Measurements from ENCODE around the gene CHURC1. TPM values are rescaled to one million over a fixed set of nuclear protein-coding genes. Genes with fewer than 3 reads are reported as not detected.
A peak's percentile ranks its signal among the peaks of the same experiment; 100 is the strongest.

Gene CHURC1
- total RNA-seq: 10 to 100 TPM; 53.8 to 56.0 TPM

DNA sequence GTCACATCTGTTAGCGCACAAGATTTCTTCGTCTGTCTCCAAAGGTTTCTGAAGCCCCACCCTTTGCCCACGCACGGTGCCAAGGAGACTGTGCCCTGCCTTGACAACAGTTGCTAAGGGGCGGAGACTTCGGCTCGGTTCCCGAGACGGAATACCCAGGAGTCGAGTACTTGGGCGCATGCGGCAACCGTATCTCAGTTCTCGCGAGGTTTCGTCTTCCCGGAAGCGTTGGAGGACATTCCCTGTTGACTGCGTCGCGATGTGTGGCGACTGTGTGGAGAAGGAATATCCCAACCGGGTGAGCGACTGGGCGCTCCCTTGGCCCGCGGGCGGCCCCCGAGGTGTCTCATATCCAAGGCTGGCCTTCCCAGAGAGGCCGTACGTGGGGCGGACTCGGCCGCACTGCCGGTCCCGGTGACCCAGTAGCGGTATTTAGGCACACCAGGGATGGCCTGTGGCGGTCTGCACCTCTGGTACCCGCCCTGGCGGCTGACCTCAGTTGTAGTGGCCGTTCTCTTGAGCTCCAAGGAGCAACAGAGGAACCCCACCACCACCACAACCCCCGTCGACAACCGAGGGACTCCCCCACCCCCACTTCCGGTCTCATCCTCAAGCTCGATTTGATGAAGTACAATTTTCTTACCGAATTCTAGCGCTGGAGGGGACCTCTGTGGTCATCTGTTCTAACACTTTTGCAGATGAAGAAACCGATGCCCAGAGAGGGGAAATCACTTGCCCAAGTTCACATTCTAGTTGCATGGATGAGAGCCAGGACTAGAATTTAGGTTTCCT, at the start of gene CHURC1:
Gene CHURC1, plus strand, starts transcription at position 219 of the 792 bp plus-strand sequence. Its CDS starts 41 bp downstream, at position 260.
- no peaks in the 10 kb centered on the region for H3K27me3 Mint-ChIP-seq

DNA sequence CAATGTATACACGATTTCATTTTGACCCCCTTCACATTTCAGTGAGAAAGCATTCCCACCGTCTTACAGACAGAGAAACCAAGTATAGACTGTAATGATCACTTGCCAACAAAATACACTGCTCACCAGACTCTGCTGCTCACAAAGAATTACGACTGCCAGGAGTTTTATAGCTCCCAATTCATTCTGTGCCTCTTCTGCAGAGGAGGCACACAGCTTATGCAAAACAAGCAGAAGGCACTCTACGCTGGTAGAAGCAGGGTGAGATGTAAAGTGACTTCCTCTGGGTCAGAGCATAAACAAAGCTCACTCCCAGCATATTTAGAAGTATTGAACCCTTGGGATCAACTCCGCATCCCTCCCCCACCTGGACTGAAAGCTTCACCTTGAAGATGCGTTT, 49.1 kb upstream of the CHURC1 start:
- peaks cover 26% of the 10 kb centered on the region for H3K27me3 Mint-ChIP-seq
- H3K4me1 Mint-ChIP-seq: no peaks in the 10 kb centered on the region
- no peaks in the 10 kb centered on the region for H3K9me3 Mint-ChIP-seq
- H3K27ac Mint-ChIP-seq: no peak overlapping the region
- H3K4me3 Mint-ChIP-seq: no peak overlapping the region
- ATAC-seq (replicated peaks): no peak
- no peaks in the 10 kb centered on the region for H3K36me3 Mint-ChIP-seq (ENCODE audit: low read depth)

More for the DNA sequence above, at the start of gene CHURC1:
- Mint-ChIP-seq H3K36me3 (ENCODE audit: low read depth) (peaks cover 36% of the 10 kb centered on the region), H3K4me1 (peaks cover 27% of the 10 kb centered on the region), H3K4me3 (peak within 1 kb of the TSS; percentile 97), H3K27ac (peak within 1 kb of the TSS; percentile 94), H3K9me3 (no peaks in the 10 kb centered on the region)
- ATAC-seq (replicated peaks): peak; percentile 98

DNA sequence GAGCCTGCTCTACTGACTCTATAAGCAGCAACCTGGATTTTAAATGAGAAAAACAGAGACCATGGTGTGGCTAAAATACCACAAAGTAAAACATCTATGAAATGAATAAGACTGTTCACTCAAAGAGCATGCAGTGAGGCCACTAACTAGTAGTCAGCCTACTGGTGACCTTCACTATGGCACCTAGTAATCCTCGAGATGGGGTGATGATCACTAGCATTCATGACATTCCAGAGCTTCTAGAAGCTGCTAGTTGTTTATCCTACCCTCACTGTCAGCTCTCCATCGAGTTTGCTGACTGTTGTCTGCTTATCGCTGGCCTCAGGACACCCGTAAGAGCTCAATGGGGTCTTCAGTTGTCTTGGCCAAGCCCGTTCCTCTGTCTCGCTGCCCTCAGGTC, 48.3 kb upstream of the CHURC1 start:
- Mint-ChIP-seq H3K9me3 (no peaks in the 10 kb centered on the region), H3K27ac (no peak overlapping the region), H3K36me3 (ENCODE audit: low read depth) (no peaks in the 10 kb centered on the region), H3K4me3 (no peak overlapping the region), H3K4me1 (no peaks in the 10 kb centered on the region), H3K27me3 (peaks cover 26% of the 10 kb centered on the region)
- ATAC-seq (replicated peaks): no peak

DNA sequence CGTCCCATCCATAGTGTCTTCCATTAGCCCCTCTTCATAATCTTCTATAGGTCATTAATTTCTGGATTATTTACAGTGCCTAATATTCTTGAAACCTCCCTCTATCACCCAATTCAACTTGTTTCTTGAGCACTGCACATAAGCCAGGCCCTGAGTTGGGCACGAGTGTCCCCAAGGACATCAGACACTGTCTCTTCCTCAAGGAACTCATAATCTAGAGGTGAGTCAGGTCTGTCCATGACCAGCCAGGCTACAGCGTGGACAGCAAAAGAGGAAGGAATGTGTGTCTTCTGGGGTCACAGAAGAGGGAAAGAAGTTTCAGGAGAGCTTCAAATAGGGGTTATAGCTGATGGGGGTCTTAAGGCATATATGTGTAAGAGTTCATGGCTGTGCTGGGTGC, 47.1 kb upstream of the CHURC1 start:
- Mint-ChIP-seq H3K27ac (no peak overlapping the region), H3K4me1 (no peaks in the 10 kb centered on the region), H3K27me3 (peaks cover 29% of the 10 kb centered on the region), H3K9me3 (peaks cover 1% of the 10 kb centered on the region), H3K36me3 (ENCODE audit: low read depth) (no peaks in the 10 kb centered on the region), H3K4me3 (no peak overlapping the region)
- ATAC-seq (replicated peaks): no peak

DNA sequence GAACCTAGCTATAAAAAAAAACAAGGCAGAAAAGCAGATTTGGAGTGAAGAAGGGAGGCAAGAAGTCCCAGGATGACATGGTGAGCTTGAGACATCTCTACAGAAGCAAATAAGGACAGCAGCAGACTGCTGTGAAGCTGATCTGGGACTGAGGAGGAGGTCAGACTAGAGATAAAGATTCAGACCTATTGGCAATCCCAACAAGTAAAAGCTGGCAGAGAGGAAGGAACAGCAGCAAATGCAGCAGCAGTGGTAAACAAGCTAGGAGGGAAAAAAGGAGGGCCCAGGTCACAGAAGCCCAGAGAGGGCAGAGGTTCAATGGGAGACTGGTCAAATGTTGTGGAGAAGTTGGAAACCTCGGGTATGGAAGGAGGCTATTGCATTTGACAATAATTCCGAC, 45.9 kb upstream of the CHURC1 start:
- peaks cover 7% of the 10 kb centered on the region for H3K9me3 Mint-ChIP-seq
- no peaks in the 10 kb centered on the region for H3K4me1 Mint-ChIP-seq
- peaks cover 36% of the 10 kb centered on the region for H3K27me3 Mint-ChIP-seq
- H3K27ac Mint-ChIP-seq: no peak overlapping the region
- no peaks in the 10 kb centered on the region for H3K36me3 Mint-ChIP-seq (ENCODE audit: low read depth)
- no peak overlapping the region for H3K4me3 Mint-ChIP-seq
- no peak for ATAC-seq (replicated peaks)

- no peaks in the 10 kb centered on the region for H3K36me3 Mint-ChIP-seq (ENCODE audit: low read depth)
- no peak overlapping the region for H3K27ac Mint-ChIP-seq
- ATAC-seq (replicated peaks): no peak
- H3K4me3 Mint-ChIP-seq: no peak overlapping the region
- no peaks in the 10 kb centered on the region for H3K4me1 Mint-ChIP-seq
- peaks cover 36% of the 10 kb centered on the region for H3K27me3 Mint-ChIP-seq
- peaks cover 7% of the 10 kb centered on the region for H3K9me3 Mint-ChIP-seq
Observed at GRCh38 chr14:64868841-64869240, 45.4 kb upstream of the CHURC1 start.

- no peak for ATAC-seq (replicated peaks)
- H3K27ac Mint-ChIP-seq: no peak overlapping the region
- H3K9me3 Mint-ChIP-seq: peaks cover 7% of the 10 kb centered on the region
- no peaks in the 10 kb centered on the region for H3K36me3 Mint-ChIP-seq (ENCODE audit: low read depth)
- H3K4me3 Mint-ChIP-seq: no peak overlapping the region
- peaks cover 32% of the 10 kb centered on the region for H3K27me3 Mint-ChIP-seq
- no peaks in the 10 kb centered on the region for H3K4me1 Mint-ChIP-seq
Observed at GRCh38 chr14:64870160-64870559, 44.1 kb upstream of the CHURC1 start.

DNA sequence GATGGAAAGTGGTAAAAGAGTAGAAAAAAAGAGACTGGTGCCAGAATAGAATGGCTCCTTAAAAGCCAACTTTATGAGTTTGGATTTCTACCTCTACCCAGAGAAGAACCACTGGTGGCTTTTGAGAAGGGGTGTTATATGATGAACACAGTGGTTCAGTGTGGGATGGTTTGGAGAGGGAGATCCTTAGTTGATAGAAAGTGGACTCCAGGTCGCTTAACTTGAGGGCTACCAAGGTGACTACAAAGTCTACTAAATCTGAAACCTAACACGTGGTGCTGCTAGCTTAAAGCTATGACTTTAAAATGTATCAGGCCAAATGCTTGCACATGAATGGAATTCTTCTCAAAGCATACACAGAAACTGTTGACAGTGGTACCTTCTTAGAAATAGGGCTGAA, 42.9 kb upstream of the CHURC1 start:
- no peak for ATAC-seq (replicated peaks)
- H3K9me3 Mint-ChIP-seq: peaks cover 7% of the 10 kb centered on the region
- no peak overlapping the region for H3K4me3 Mint-ChIP-seq
- H3K4me1 Mint-ChIP-seq: no peaks in the 10 kb centered on the region
- H3K27me3 Mint-ChIP-seq: peaks cover 30% of the 10 kb centered on the region
- H3K27ac Mint-ChIP-seq: no peak overlapping the region
- no peaks in the 10 kb centered on the region for H3K36me3 Mint-ChIP-seq (ENCODE audit: low read depth)

DNA sequence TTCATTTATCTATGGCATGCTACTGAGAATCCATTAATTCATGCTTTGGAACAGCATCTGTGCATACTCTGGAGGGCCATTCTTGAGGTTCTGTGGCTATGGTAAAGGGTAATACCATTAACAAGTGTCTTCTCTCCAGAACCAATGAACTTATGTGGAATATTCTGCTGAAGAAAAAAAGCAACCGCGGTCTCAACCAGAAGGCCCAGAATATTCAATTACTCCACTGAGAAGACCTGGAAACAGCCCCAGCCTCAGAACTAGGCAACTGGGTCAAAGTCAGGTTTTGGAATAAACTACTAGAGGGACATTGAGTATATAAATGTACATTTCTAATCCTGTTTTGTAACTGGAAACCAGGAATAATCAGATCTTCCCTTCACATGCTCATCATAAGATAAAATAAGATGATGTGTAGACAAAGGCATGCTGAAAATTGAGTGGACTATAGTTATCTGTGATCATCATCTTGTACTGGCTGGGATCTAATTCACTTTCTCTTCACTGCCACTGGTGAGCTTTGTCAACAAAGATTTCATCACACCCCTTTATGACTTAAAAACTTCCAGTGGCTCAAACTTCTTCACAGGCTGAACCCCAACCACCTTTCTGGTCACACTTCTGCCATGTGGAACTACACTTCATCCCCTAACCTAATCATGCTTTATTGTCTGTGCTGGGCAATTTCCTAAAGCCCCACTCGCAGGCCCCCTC, 40.6 kb upstream of the CHURC1 start:
- H3K4me1 Mint-ChIP-seq: no peaks in the 10 kb centered on the region

GRCh38 chr14:64875350-64875749, 38.9 kb upstream of the CHURC1 start:
- H3K27ac Mint-ChIP-seq: no peak overlapping the region
- no peaks in the 10 kb centered on the region for H3K4me1 Mint-ChIP-seq
- H3K27me3 Mint-ChIP-seq: peaks cover 14% of the 10 kb centered on the region
- H3K4me3 Mint-ChIP-seq: no peak overlapping the region
- ATAC-seq (replicated peaks): no peak
- H3K36me3 Mint-ChIP-seq (ENCODE audit: low read depth): no peaks in the 10 kb centered on the region
- H3K9me3 Mint-ChIP-seq: peaks cover 7% of the 10 kb centered on the region

More for the DNA sequence above, 40.6 kb upstream of the CHURC1 start:
- Mint-ChIP-seq H3K4me3 (no peak overlapping the region), H3K9me3 (peaks cover 7% of the 10 kb centered on the region), H3K36me3 (ENCODE audit: low read depth) (no peaks in the 10 kb centered on the region), H3K27me3 (peaks cover 18% of the 10 kb centered on the region), H3K27ac (no peak overlapping the region)
- no peak for ATAC-seq (replicated peaks)

DNA sequence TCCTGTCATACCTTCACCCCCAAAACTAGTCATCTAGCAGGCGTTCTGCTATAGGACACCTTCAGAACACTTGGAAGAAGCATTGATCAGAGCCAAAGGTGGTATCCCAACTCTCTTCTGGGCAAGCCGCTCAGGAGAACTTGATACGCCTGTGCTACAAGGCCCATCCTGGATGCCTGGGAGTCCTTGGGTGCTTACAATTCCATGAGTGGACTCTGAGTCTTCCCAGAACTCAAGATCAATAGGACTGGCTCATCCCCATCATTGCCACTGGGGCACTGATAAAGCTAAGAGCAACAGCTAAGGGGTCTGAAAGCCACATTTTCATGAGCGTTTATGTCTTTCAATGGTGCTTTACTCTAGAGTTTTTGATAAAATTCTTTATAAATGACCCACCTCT, 36.4 kb upstream of the CHURC1 start:
- Mint-ChIP-seq H3K4me3 (no peak overlapping the region), H3K4me1 (no peaks in the 10 kb centered on the region), H3K36me3 (ENCODE audit: low read depth) (no peaks in the 10 kb centered on the region), H3K27me3 (peaks cover 14% of the 10 kb centered on the region), H3K27ac (no peak overlapping the region), H3K9me3 (no peaks in the 10 kb centered on the region)
- ATAC-seq (replicated peaks): no peak

DNA sequence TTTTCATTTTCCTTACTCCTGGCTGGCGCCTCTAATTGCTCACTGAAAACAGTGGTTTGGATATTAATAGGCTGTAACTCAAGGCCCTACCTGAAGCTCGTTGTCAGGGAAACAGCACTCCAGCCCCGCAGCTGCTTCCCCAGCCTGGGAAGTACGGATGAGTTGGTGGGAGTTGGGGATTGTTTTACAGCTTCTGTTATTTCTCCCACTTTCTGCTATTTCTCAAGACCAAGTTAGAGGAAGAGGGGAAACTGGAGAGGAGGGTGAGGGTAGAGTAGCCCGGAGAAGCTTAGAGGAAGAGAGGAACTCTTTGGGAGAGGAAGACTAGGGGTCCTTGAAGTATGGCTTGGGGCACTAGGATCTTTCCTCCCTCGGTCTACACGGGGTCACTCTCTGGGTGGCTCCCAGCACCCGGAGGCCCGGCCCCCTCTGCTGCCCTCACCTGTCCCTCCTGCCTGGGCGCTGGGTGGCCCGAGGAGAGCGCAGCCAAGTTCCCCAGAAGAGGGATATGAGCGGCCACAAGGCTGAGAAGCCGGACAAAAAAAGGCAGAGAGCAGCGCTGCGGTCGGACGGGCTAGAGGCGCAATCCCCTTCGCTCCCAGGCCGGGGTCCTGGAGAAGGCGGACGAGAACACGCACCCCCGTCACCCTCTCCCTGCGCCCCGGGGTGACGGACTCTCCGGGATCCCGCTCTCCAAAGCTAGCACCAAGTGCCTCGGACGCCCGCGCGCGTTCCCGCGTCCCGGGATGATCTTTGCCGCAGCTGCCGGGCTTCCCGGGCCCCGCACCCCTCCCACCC, 35.2 kb upstream of the CHURC1 start:
- H3K9me3 Mint-ChIP-seq: no peaks in the 10 kb centered on the region
- no peak for ATAC-seq (replicated peaks)

DNA sequence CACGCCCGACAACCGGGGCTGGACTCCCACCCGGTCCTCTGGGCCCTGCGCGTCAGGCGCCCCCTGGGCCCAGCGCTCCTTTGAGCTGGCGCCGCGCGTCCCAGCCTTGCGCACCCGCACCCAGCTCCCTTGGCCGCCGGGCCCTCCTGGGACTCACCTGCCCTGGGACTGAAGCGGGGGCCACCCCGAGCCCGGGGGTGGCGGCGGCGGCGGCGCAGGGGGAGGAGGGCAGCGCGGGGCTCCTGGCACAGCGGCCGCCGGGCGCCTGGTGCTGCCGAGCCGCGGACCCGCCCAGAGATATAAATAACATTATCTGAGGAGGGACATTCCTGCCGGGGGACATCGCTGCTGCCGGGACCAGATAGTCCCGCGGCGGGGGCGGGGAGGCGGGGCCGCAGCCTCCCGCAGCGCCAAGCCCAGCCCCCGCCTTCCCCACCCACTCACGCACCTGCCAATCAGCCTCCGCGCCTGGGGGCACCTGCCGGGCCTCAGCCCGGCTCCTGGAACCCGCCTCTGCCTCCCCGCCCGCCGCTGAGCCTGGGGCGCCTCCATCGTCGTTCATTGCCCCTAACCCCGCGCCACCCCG, 34.5 kb upstream of the CHURC1 start, which contains the start of gene SPTB:
Gene SPTB, minus strand, starts transcription at position 273 of the 586 bp plus-strand sequence. CDS start 56,813 bp downstream, outside the sequence.
- H3K36me3 Mint-ChIP-seq (ENCODE audit: low read depth): no peaks in the 10 kb centered on the region
- H3K9me3 Mint-ChIP-seq: no peaks in the 10 kb centered on the region
- peak within 1 kb of the TSS; percentile 81 for H3K4me3 Mint-ChIP-seq
- no peak within 1 kb of the TSS for H3K27ac Mint-ChIP-seq
- peaks cover 18% of the 10 kb centered on the region for H3K27me3 Mint-ChIP-seq
- ATAC-seq (replicated peaks): peak; percentile 76
- no peaks in the 10 kb centered on the region for H3K4me1 Mint-ChIP-seq

More for the DNA sequence above, 35.2 kb upstream of the CHURC1 start:
- H3K27me3 Mint-ChIP-seq: peaks cover 18% of the 10 kb centered on the region
- no peaks in the 10 kb centered on the region for H3K36me3 Mint-ChIP-seq (ENCODE audit: low read depth)
- H3K4me3 Mint-ChIP-seq: peak overlapping the region; percentile 52
- no peaks in the 10 kb centered on the region for H3K4me1 Mint-ChIP-seq
- no peak overlapping the region for H3K27ac Mint-ChIP-seq
